Measurements from ENCODE around the gene C17orf50.

C17orf50 gene

GRCh38 chr17:35812456-35812855 is 51.8 kb downstream of the C17orf50 start:
- WGBS (ENCODE audit: extremely low coverage, insufficient coverage, low lambda C conversion rate) = no CpG with 5 or more reads among the region's 5 CpGs
- no peak for DNase-seq
- Histone ChIP-seq H4K8ac (ENCODE audit: low read depth, low read length) (no peak overlapping the region), H3K36me3 (ENCODE audit: control insufficient read depth, insufficient read depth, low read length) (no peaks in the 10 kb centered on the region), H3K79me1 (ENCODE audit: low read length) (peaks cover 7% of the 10 kb centered on the region), H4K5ac (ENCODE audit: low read length) (no peak overlapping the region), H3K4me2 (ENCODE audit: low read length) (no peak overlapping the region), H2BK5ac (ENCODE audit: low read length) (no peak overlapping the region), H3K9ac (ENCODE audit: low read length) (no peak overlapping the region), H3K79me2 (ENCODE audit: control insufficient read depth, insufficient read depth, low read length) (peaks cover 52% of the 10 kb centered on the region), H3K23ac (ENCODE audit: low read length) (no peak overlapping the region), H2AK5ac (ENCODE audit: low read length) (no peak overlapping the region), H2BK120ac (ENCODE audit: low read depth, low read length) (no peak overlapping the region), H3K56ac (ENCODE audit: low read length) (no peak overlapping the region), H3K27me3 (ENCODE audit: insufficient read depth, low read length, poor library complexity) (no peaks in the 10 kb centered on the region), H3K4me1 (ENCODE audit: control insufficient read depth, low read depth, low read length) (no peaks in the 10 kb centered on the region), H3K4ac (ENCODE audit: low read depth, low read length) (no peak overlapping the region), H2BK15ac (replicated peaks; ENCODE audit: low read depth) (no peak overlapping the region), H3K18ac (ENCODE audit: low read length) (no peak overlapping the region), H3K4me3 (ENCODE audit: low read length) (no peak overlapping the region), H3K27ac (ENCODE audit: low read depth, low read length) (no peak overlapping the region)
